SK-N-SH treated with all-trans-retinoic acid at 6 μM for 48 hours (cell line): Measurements from ENCODE around the gene ZEB1.

Experiments
- ATAC-seq: fragments of 200-7000 bp; cut with Tn5 transposase; 3 replicates; pipeline ENCODE4 v1.9.1; 2020; ENCODE audit warnings: mild to moderate bottlenecking, moderate library complexity
- ARNTL ChIP-seq: fragments of 450-650 bp; formaldehyde crosslinking; IDR thresholded peaks from 2 replicates; pipeline ENCODE4 v1.5.0; 2020; ENCODE audit warnings: low read depth, mild to moderate bottlenecking, moderate library complexity, borderline replicate concordance
- CREB5 ChIP-seq: fragments of 250-450 bp; sonication (Bioruptor Pico); IDR thresholded peaks from 2 replicates; pipeline ENCODE4 v1.5.1; 2020; ENCODE audit warnings: low read depth, mild to moderate bottlenecking, moderate library complexity
- CSDC2 ChIP-seq: fragments of 250-450 bp; sonication (Bioruptor Pico); IDR thresholded peaks from 2 replicates; pipeline ENCODE4 v1.5.0; 2020; ENCODE audit warnings: mild to moderate bottlenecking, moderate library complexity
- CSRNP3 ChIP-seq: fragments of 250-450 bp; sonication (Bioruptor Pico); IDR thresholded peaks from 2 replicates; pipeline ENCODE4 v1.5.1; 2021; ENCODE audit warnings: mild to moderate bottlenecking, moderate library complexity
- GLIS3 ChIP-seq: fragments of 250-450 bp; sonication (Bioruptor Pico); IDR thresholded peaks from 2 replicates; pipeline ENCODE4 v1.5.0; 2020; ENCODE audit warnings: mild to moderate bottlenecking, moderate library complexity
- ISL1 ChIP-seq: fragments of 250-450 bp; sonication (Bioruptor Pico); IDR thresholded peaks from 2 replicates; pipeline ENCODE4 v2.1.2; 2022; ENCODE audit warnings: mild to moderate bottlenecking, moderate library complexity
- OSR1 ChIP-seq: fragments of 250-450 bp; sonication (Bioruptor Pico); IDR thresholded peaks from 2 replicates; pipeline ENCODE4 v1.8.0; 2022; ENCODE audit warnings: moderate library complexity, mild to moderate bottlenecking, inconsistent platforms
- PATZ1 ChIP-seq: fragments of 250-450 bp; sonication (Bioruptor Pico); IDR thresholded peaks from 2 replicates; pipeline ENCODE4 v1.8.0; 2020; ENCODE audit warnings: mild to moderate bottlenecking, moderate library complexity, borderline replicate concordance
- POU6F1 ChIP-seq: fragments of 250-450 bp; sonication (Bioruptor Pico); IDR thresholded peaks from 2 replicates; pipeline ENCODE4 v1.8.0; 2021; ENCODE audit warnings: low read depth, mild to moderate bottlenecking, moderate library complexity, borderline replicate concordance
- SNAI2 ChIP-seq: fragments of 250-450 bp; sonication (Bioruptor Pico); IDR thresholded peaks from 2 replicates; pipeline ENCODE4 v1.5.0; 2020; ENCODE audit warnings: mild to moderate bottlenecking, moderate library complexity
- TCF4 ChIP-seq: fragments of 250-450 bp; sonication (Bioruptor Pico); IDR thresholded peaks from 2 replicates; pipeline ENCODE4 v1.8.0; 2021; ENCODE audit warnings: mild to moderate bottlenecking, moderate library complexity, borderline replicate concordance
- TOX ChIP-seq: fragments of 250-450 bp; sonication (Bioruptor Pico); IDR thresholded peaks from 2 replicates; pipeline ENCODE4 v1.8.0; 2021; ENCODE audit warnings: mild to moderate bottlenecking, moderate library complexity, borderline replicate concordance
- TSHZ2 ChIP-seq: fragments of 250-450 bp; sonication (Bioruptor Pico); IDR thresholded peaks from 2 replicates; pipeline ENCODE4 v1.5.0; 2020; ENCODE audit warnings: mild to moderate bottlenecking, moderate library complexity
- ZFP3 ChIP-seq: fragments of 250-450 bp; sonication (Bioruptor Pico); IDR thresholded peaks from 2 replicates; pipeline ENCODE4 v1.5.0; 2020; ENCODE audit warnings: mild to moderate bottlenecking, moderate library complexity
- ZFP30 ChIP-seq: fragments of 450-650 bp; formaldehyde crosslinking; IDR thresholded peaks from 2 replicates; pipeline ENCODE4 v1.5.0; 2022; ENCODE audit warnings: mild to moderate bottlenecking, moderate library complexity
- ZNF565 ChIP-seq: fragments of 450-650 bp; formaldehyde crosslinking; conservative IDR thresholded peaks from 2 replicates; pipeline ENCODE4 v1.5.0; 2020; ENCODE audit warnings: low read depth, mild to moderate bottlenecking, moderate library complexity
- ZNF70 ChIP-seq: fragments of 450-650 bp; formaldehyde crosslinking; IDR thresholded peaks from 2 replicates; pipeline ENCODE4 v1.5.0; 2020; ENCODE audit warnings: mild to moderate bottlenecking, moderate library complexity
- ZNF8 ChIP-seq: fragments of 450-650 bp; formaldehyde crosslinking; IDR thresholded peaks from 2 replicates; pipeline ENCODE4 v1.5.0; 2020; ENCODE audit warnings: mild to moderate bottlenecking, moderate library complexity

ZEB1 gene

GRCh38 chr10:31476088-31476487, 157.1 kb downstream of the ZEB1 start:
- no peak for TF ChIP-seq TOX (CRISPR knock-in tag)
- no peak for TF ChIP-seq ZFP30 (CRISPR knock-in tag)
- no peak for TF ChIP-seq ZNF565 (CRISPR knock-in tag)
- no peak for TF ChIP-seq POU6F1 (CRISPR knock-in tag)
- TF ChIP-seq PATZ1 (CRISPR knock-in tag): no peak
- no peak for TF ChIP-seq GLIS3 (CRISPR knock-in tag)
- no peak for TF ChIP-seq CREB5
- no peak for TF ChIP-seq ISL1 (CRISPR knock-in tag)
- TF ChIP-seq ZNF8 (CRISPR knock-in tag): no peak
- TF ChIP-seq TSHZ2 (CRISPR knock-in tag): no peak
- no peak for TF ChIP-seq CSDC2
- TF ChIP-seq TCF4: no peak
- no peak for TF ChIP-seq ARNTL (CRISPR knock-in tag)
- TF ChIP-seq ZNF70: no peak
- no peak for TF ChIP-seq OSR1 (CRISPR knock-in tag)
- no peak for TF ChIP-seq SNAI2
- TF ChIP-seq CSRNP3 (CRISPR knock-in tag): no peak
- TF ChIP-seq, all 23 proteins: peak for 0
- no peak for ATAC-seq

- ATAC-seq: peak; percentile 56; the same call in 2 of the 3 replicates
- TF ChIP-seq PATZ1 (CRISPR knock-in tag): no peak
- TF ChIP-seq ISL1 (CRISPR knock-in tag): peak; percentile 72
- 0 out of 2 replicates have a peak, but pooled peaks have one; percentile 43 for TF ChIP-seq SNAI2
These were observed 158.6 kb downstream of the ZEB1 start for GRCh38 chr10:31477584-31477983.

- no peak for ATAC-seq
- TF ChIP-seq ZNF70: no peak
- no peak for TF ChIP-seq GLIS3 (CRISPR knock-in tag)
- TF ChIP-seq ZNF8 (CRISPR knock-in tag): no peak
- TF ChIP-seq ZFP3 (CRISPR knock-in tag): no peak
- no peak for TF ChIP-seq TCF4
These were observed 160.7 kb downstream of the ZEB1 start for GRCh38 chr10:31479752-31480151.
